HEK293 (cell line): ENCODE results near the gene INPP4B.

Experiments
- CTCF ChIA-PET: fragments of 350-600 bp; formaldehyde crosslinking; extraction: SDS; loops from one replicate; lab custom pipeline; 2021; ENCODE audit warnings: antibody characterized with exemption; lab: Yijun Ruan, JAX
- POLR2A ChIA-PET: fragments of 300-600 bp; formaldehyde crosslinking; extraction: SDS; loops from one replicate; lab custom pipeline; 2020; ENCODE audit warnings: antibody characterized with exemption, inconsistent platforms; lab: Yijun Ruan, JAX
- H3K27ac ChIP-seq: fragments of 200-500 bp; sonication (Bioruptor generic); 2 replicates; pipeline ENCODE4 v1.5.1; 2014; ENCODE audit warnings: low read depth, low read length, control low read depth, inconsistent platforms; ENCODE audit errors: extremely low read depth
- H3K36me3 ChIP-seq, 2 experiments: fragments of 200-500 bp in 1 of 2; sonication (Bioruptor generic) in 1 of 2; 1 replicate in 1 of 2; 2 replicates in 1 of 2; pipeline ENCODE4 v1.5.1; 2014 to 2017; ENCODE audit warnings: inconsistent platforms in 2 of 2, low read length in 2 of 2; ENCODE audit not compliant: control insufficient read depth in 2 of 2, insufficient read depth in 1 of 2
- H3K4me1 ChIP-seq: fragments of 200-500 bp; sonication (Bioruptor generic); 2 replicates; pipeline ENCODE4 v1.5.1; 2014; ENCODE audit warnings: mild to moderate bottlenecking, low read length, inconsistent platforms; ENCODE audit not compliant: control insufficient read depth, insufficient read depth
- H3K4me3 ChIP-seq: 2 replicates; pipeline ENCODE4 v1.5.1; 2011; ENCODE audit warnings: low read depth, mild to moderate bottlenecking, control low read depth, low read length, moderate library complexity
- H3K9me3 ChIP-seq: fragments of 200-500 bp; sonication (Bioruptor generic); 2 replicates; pipeline ENCODE4 v1.5.1; 2014; ENCODE audit warnings: low read depth, low read length, inconsistent platforms; ENCODE audit not compliant: control insufficient read depth, insufficient read depth
- ELK4 ChIP-seq: IDR thresholded peaks from 2 replicates; pipeline ENCODE4 v1.6.1; 2011; ENCODE audit warnings: mild to moderate bottlenecking, low read depth, low read length, borderline replicate concordance
- GLI2 ChIP-seq: fragments of 450-650 bp; formaldehyde crosslinking; IDR thresholded peaks from 2 replicates; pipeline ENCODE4; 2017; ENCODE audit warnings: missing biosample characterization, missing genetic modification characterization, low read depth, borderline replicate concordance
- GLI4 ChIP-seq: fragments of 450-650 bp; formaldehyde crosslinking; IDR thresholded peaks from 2 replicates; pipeline ENCODE4 v1.5.1; 2016; ENCODE audit warnings: missing biosample characterization, missing genetic modification characterization
- GLIS2 ChIP-seq: fragments of 450-650 bp; formaldehyde crosslinking; IDR thresholded peaks from 2 replicates; pipeline ENCODE4 v1.5.1; 2016; ENCODE audit warnings: missing biosample characterization, missing genetic modification characterization
- KLF7 ChIP-seq: fragments of 450-650 bp; formaldehyde crosslinking; IDR thresholded peaks from 2 replicates; pipeline ENCODE4 v1.5.1; 2016; ENCODE audit warnings: missing biosample characterization, missing genetic modification characterization, borderline replicate concordance
- KLF8 ChIP-seq: fragments of 450-650 bp; formaldehyde crosslinking; IDR thresholded peaks from 2 replicates; pipeline ENCODE4 v1.5.1; 2016; ENCODE audit warnings: missing biosample characterization, missing genetic modification characterization
- RBAK ChIP-seq: fragments of 450-650 bp; formaldehyde crosslinking; IDR thresholded peaks from 2 replicates; pipeline ENCODE4 v1.5.1; 2016; ENCODE audit warnings: missing biosample characterization, missing genetic modification characterization
- SALL2 ChIP-seq: fragments of 450-650 bp; formaldehyde crosslinking; IDR thresholded peaks from 2 replicates; pipeline ENCODE4 v1.5.0; 2017; ENCODE audit warnings: missing biosample characterization, mild to moderate bottlenecking, missing genetic modification characterization, borderline replicate concordance
- ZBTB44 ChIP-seq: fragments of 450-650 bp; IDR thresholded peaks from 2 replicates; pipeline ENCODE4 v1.5.1; 2018; ENCODE audit warnings: missing biosample characterization, mild to moderate bottlenecking, missing genetic modification characterization
- ZEB2 ChIP-seq: fragments of 450-650 bp; formaldehyde crosslinking; IDR thresholded peaks from 2 replicates; pipeline ENCODE4 v1.5.1; 2016; ENCODE audit warnings: missing biosample characterization, missing genetic modification characterization
- ZNF133 ChIP-seq: fragments of 450-650 bp; formaldehyde crosslinking; IDR thresholded peaks from 2 replicates; pipeline ENCODE4 v1.5.1; 2016; ENCODE audit warnings: missing biosample characterization, missing genetic modification characterization
- ZNF19 ChIP-seq: fragments of 450-650 bp; formaldehyde crosslinking; IDR thresholded peaks from 2 replicates; pipeline ENCODE4; 2016; ENCODE audit warnings: missing biosample characterization, missing genetic modification characterization, low read depth
- ZNF2 ChIP-seq: fragments of 450-650 bp; formaldehyde crosslinking; IDR thresholded peaks from 2 replicates; pipeline ENCODE4 v1.5.1; 2016; ENCODE audit warnings: missing biosample characterization, missing genetic modification characterization
- ZNF248 ChIP-seq: fragments of 450-650 bp; formaldehyde crosslinking; IDR thresholded peaks from 2 replicates; pipeline ENCODE4 v1.5.1; 2017; ENCODE audit warnings: missing biosample characterization, missing genetic modification characterization
- ZNF362 ChIP-seq: fragments of 450-650 bp; formaldehyde crosslinking; IDR thresholded peaks from 2 replicates; pipeline ENCODE4 v1.5.1; 2016; ENCODE audit warnings: missing biosample characterization, missing genetic modification characterization
- ZNF416 ChIP-seq: fragments of 450-650 bp; formaldehyde crosslinking; IDR thresholded peaks from 2 replicates; pipeline ENCODE4 v1.5.1; 2016; ENCODE audit warnings: missing biosample characterization, missing genetic modification characterization
- ZNF510 ChIP-seq: fragments of 450-650 bp; formaldehyde crosslinking; IDR thresholded peaks from 2 replicates; pipeline ENCODE4 v1.5.1; 2018; ENCODE audit warnings: mild to moderate bottlenecking, missing genetic modification characterization, missing biosample characterization; ENCODE audit not compliant: insufficient replicate concordance
- ZNF610 ChIP-seq: fragments of 450-650 bp; formaldehyde crosslinking; IDR thresholded peaks from 2 replicates; pipeline ENCODE4 v1.5.1; 2016; ENCODE audit warnings: missing biosample characterization, missing genetic modification characterization, borderline replicate concordance
- ZNF670 ChIP-seq: fragments of 450-650 bp; formaldehyde crosslinking; IDR thresholded peaks from 2 replicates; pipeline ENCODE4 v1.5.1; 2016; ENCODE audit warnings: missing biosample characterization, missing genetic modification characterization, low read depth
- ZNF704 ChIP-seq: fragments of 450-650 bp; formaldehyde crosslinking; IDR thresholded peaks from 2 replicates; pipeline ENCODE4 v1.5.1; 2016; ENCODE audit warnings: missing biosample characterization, missing genetic modification characterization
- ZNF707 ChIP-seq: fragments of 450-650 bp; formaldehyde crosslinking; IDR thresholded peaks from 2 replicates; pipeline ENCODE4 v1.5.1; 2016; ENCODE audit warnings: missing biosample characterization, missing genetic modification characterization
- ZNF747 ChIP-seq: fragments of 450-650 bp; formaldehyde crosslinking; IDR thresholded peaks from 2 replicates; pipeline ENCODE4 v1.5.1; 2016; ENCODE audit warnings: missing biosample characterization, missing genetic modification characterization
- ZNF777 ChIP-seq: fragments of 450-650 bp; formaldehyde crosslinking; IDR thresholded peaks from 2 replicates; pipeline ENCODE4 v1.5.1; 2017; ENCODE audit warnings: missing biosample characterization, missing genetic modification characterization, borderline replicate concordance

Gene INPP4B

GRCh38 chr4:142596595-142596994 lies 249.5 kb downstream of the INPP4B start:
- Histone ChIP-seq H3K27ac (no peak overlapping the region), H3K4me1 (no peaks in the 10 kb centered on the region), H3K36me3 (no peaks in the 10 kb centered on the region), H3K9me3 (no peaks in the 10 kb centered on the region), H3K4me3 (no peak overlapping the region)
- ChIA-PET POLR2A (no interaction called here), CTCF (no interaction called here)
- no peak for TF ChIP-seq ZNF670 (tag by site-specific recombination)
- no peak for TF ChIP-seq RBAK (tag by site-specific recombination)
- TF ChIP-seq ZNF133, result no peak
- TF ChIP-seq SALL2 (tag by site-specific recombination), result no peak
- no peak for TF ChIP-seq ZNF747 (tag by site-specific recombination)
- TF ChIP-seq ZNF248 (tag by site-specific recombination), result no peak
- no peak for TF ChIP-seq ZNF416 (tag by site-specific recombination)
- TF ChIP-seq GLI4 (tag by site-specific recombination), result no peak
- no peak for TF ChIP-seq GLIS2
- TF ChIP-seq ZNF362 (tag by site-specific recombination), result no peak
- no peak for TF ChIP-seq ZNF707 (tag by site-specific recombination)
- TF ChIP-seq ZEB2, result no peak
- no peak for TF ChIP-seq KLF8 (tag by site-specific recombination)
- no peak for TF ChIP-seq GLI2 (tag by site-specific recombination)
- no peak for TF ChIP-seq ZNF610
- no peak for TF ChIP-seq ZNF2 (tag by site-specific recombination)
- no peak for TF ChIP-seq ZNF704 (tag by site-specific recombination)

GRCh38 chr4:142596121-142596520 lies 250.0 kb downstream of the INPP4B start:
- H3K9me3 ChIP-seq, result no peaks in the 10 kb centered on the region
- no peak overlapping the region for H3K4me3 ChIP-seq
- H3K4me1 ChIP-seq, result no peaks in the 10 kb centered on the region
- POLR2A ChIA-PET, result no interaction called here
- no peak overlapping the region for H3K27ac ChIP-seq
- TF ChIP-seq ZNF777, result no peak
- no peak for TF ChIP-seq KLF7 (tag by site-specific recombination)
- no peak for TF ChIP-seq ELK4
- TF ChIP-seq ZNF510 (tag by site-specific recombination), result no peak
- no peak for TF ChIP-seq ZBTB44 (tag by site-specific recombination)
- TF ChIP-seq ZNF19 (tag by site-specific recombination), result no peak
- no peaks in the 10 kb centered on the region for H3K36me3 ChIP-seq
- CTCF ChIA-PET, result no interaction called here
